GM12878 (cell line): ENCODE results near the gene ZNF467. TPM values are rescaled to one million over a fixed set of nuclear protein-coding genes. Genes with fewer than 3 reads are reported as not detected.

ENCODE experiments used
- ATAC-seq: fragments of 200-7000 bp; cut with Tn5 transposase; 3 replicates; pipeline ENCODE4 v1.9.1; 2020; ENCODE audit warnings: mild to moderate bottlenecking, moderate library complexity
- BruUV-seq: library from RNA; stranded (reverse); fragments of 400-500 nt; replicated peaks from 2 replicates; lab custom pipeline; 2021; lab: Mats Ljungman, UMichigan
- CTCF ChIA-PET: fragments of 300-600 bp; sonication (Branson Sonifier 250); formaldehyde crosslinking; extraction: SDS; loops from one replicate; lab custom pipeline; 2021; ENCODE audit warnings: inconsistent platforms; lab: Yijun Ruan, JAX
- POLR2A ChIA-PET: fragments of 350-600 bp; formaldehyde crosslinking; extraction: SDS; loops from one replicate; lab custom pipeline; 2021; ENCODE audit warnings: inconsistent platforms; lab: Charles Lee
- RAD21 ChIA-PET: fragments of 300-600 bp; sonication (Branson Sonifier 250); formaldehyde crosslinking; loops from one replicate; lab custom pipeline; 2023; ENCODE audit warnings: antibody characterized with exemption; ENCODE audit not compliant: unreplicated experiment; lab: Charles Lee
- SMC1A ChIA-PET: fragments of 300-600 bp; sonication (Branson Sonifier 250); formaldehyde crosslinking; loops from one replicate; lab custom pipeline; 2023; ENCODE audit not compliant: unreplicated experiment, uncharacterized antibody; lab: Charles Lee
- DNase-seq: peaks from one replicate; pipeline ENCODE4 v3.0.0-alpha.2; 2011; ENCODE audit warnings: low read depth, low spot score
- FAIRE-seq: peaks from 3 replicates; lab custom pipeline; 2011; peaks lifted over from hg19 to GRCh38; lab: Jason Lieb, UNC
- H2AFZ ChIP-seq: 2 replicates; pipeline ENCODE4 v1.6.0; 2011; ENCODE audit warnings: low read depth, low read length, control low read depth; ENCODE audit not compliant: control insufficient read depth
- H3K27ac ChIP-seq: 2 replicates; pipeline ENCODE4 v1.5.1; 2011; ENCODE audit warnings: control low read depth; ENCODE audit not compliant: control insufficient read depth, insufficient read depth
- H3K27me3 ChIP-seq, 2 experiments: replicated peaks in 1 of 2; 2 replicates each; pipeline versions ENCODE4 v1.6.0 to v1.6.1; 2011; ENCODE audit warnings: low read length in 1 of 2; ENCODE audit not compliant: control insufficient read depth in 2 of 2, insufficient read depth in 2 of 2
- H3K36me3 ChIP-seq, 2 experiments: 2 replicates each; pipeline ENCODE4 v1.5.1; 2011; ENCODE audit warnings: low read length in 1 of 2; ENCODE audit not compliant: control insufficient read depth in 2 of 2, insufficient read depth in 2 of 2
- H3K4me1 ChIP-seq: 2 replicates; pipeline ENCODE4 v1.6.1; 2011; ENCODE audit warnings: mild to moderate bottlenecking, low read length, moderate library complexity, mixed read lengths; ENCODE audit not compliant: control insufficient read depth, insufficient read depth
- H3K4me2 ChIP-seq: 2 replicates; pipeline ENCODE4 v1.6.0; 2011; ENCODE audit warnings: control low read depth; ENCODE audit not compliant: control insufficient read depth, insufficient read depth
- H3K4me3 ChIP-seq: fragments of 200-600 bp; sonication (generic); 2 replicates; pipeline ENCODE4 v1.5.1; 2016
- H3K79me2 ChIP-seq: 2 replicates; pipeline ENCODE4 v1.6.0; 2011; ENCODE audit warnings: low read length; ENCODE audit not compliant: control insufficient read depth, insufficient read depth
- H3K9ac ChIP-seq: 2 replicates; pipeline ENCODE4 v1.8.0; 2011; ENCODE audit warnings: low read length, control low read depth, mixed read lengths; ENCODE audit not compliant: control insufficient read depth, insufficient read depth
- H3K9me3 ChIP-seq: replicated peaks from 3 replicates; pipeline ENCODE4 v1.5.1; 2011; ENCODE audit warnings: mild to moderate bottlenecking, low read length; ENCODE audit not compliant: control insufficient read depth, insufficient read depth
- H4K20me1 ChIP-seq: 2 replicates; pipeline ENCODE4 v1.6.0; 2011; ENCODE audit not compliant: control insufficient read depth, insufficient read depth
- BHLHE40 ChIP-seq, 2 experiments: fragments of 450-650 bp in 1 of 2; IDR thresholded peaks; 2 replicates each; pipeline ENCODE4 v1.6.1; 2011 to 2017; ENCODE audit warnings: low read depth in 2 of 2, borderline replicate concordance in 1 of 2, improper control_type of control experiment in 1 of 2, low read length in 1 of 2, mild to moderate bottlenecking in 1 of 2
- BRCA1 ChIP-seq: IDR thresholded peaks from 2 replicates; pipeline ENCODE4 v1.6.1; 2011; ENCODE audit warnings: low read depth, low read length, improper control_type of control experiment
- CHD1 ChIP-seq: IDR thresholded peaks from 2 replicates; pipeline ENCODE4 v1.6.1; 2012; ENCODE audit warnings: low read depth, low read length, improper control_type of control experiment
- CHD2 ChIP-seq: IDR thresholded peaks from 2 replicates; pipeline ENCODE4 v1.6.1; 2011; ENCODE audit warnings: low read depth, low read length, improper control_type of control experiment, borderline replicate concordance
- EED ChIP-seq: sonication (generic); IDR thresholded peaks from 2 replicates; pipeline ENCODE4 v1.6.1; 2016; ENCODE audit warnings: antibody characterized with exemption, low read depth
- EGR1 ChIP-seq, 2 experiments: IDR thresholded peaks; 1 replicate in 1 of 2; 2 replicates in 1 of 2; pipeline ENCODE4 v1.6.1; 2011 to 2012; ENCODE audit warnings: low read depth in 2 of 2, low read length in 2 of 2, borderline replicate concordance in 1 of 2, mild to moderate bottlenecking in 1 of 2, moderate library complexity in 1 of 2
- HCFC1 ChIP-seq: fragments of 150-350 bp; IDR thresholded peaks from 2 replicates; pipeline ENCODE4 v1.6.1; 2014; ENCODE audit warnings: low read length
- HDGF ChIP-seq: fragments of 450-650 bp; IDR thresholded peaks from 2 replicates; pipeline ENCODE4 v1.6.1; 2016; ENCODE audit warnings: antibody characterized with exemption
- IKZF2 ChIP-seq, 2 experiments: fragments of 450-650 bp; IDR thresholded peaks; 2 replicates each; pipeline ENCODE4 v1.6.1; 2017; ENCODE audit warnings: mild to moderate bottlenecking in 2 of 2, moderate library complexity in 2 of 2
- JUND ChIP-seq: IDR thresholded peaks from 2 replicates; pipeline ENCODE4 v1.6.1; 2012; ENCODE audit warnings: low read depth, mild to moderate bottlenecking, low read length, improper control_type of control experiment, moderate library complexity
- NBN ChIP-seq: fragments of 450-650 bp; IDR thresholded peaks from 2 replicates; pipeline ENCODE4 v1.6.1; 2016
- NFXL1 ChIP-seq: fragments of 450-650 bp; IDR thresholded peaks from 2 replicates; pipeline ENCODE4 v1.6.1; 2017; ENCODE audit warnings: antibody characterized with exemption, mild to moderate bottlenecking, borderline replicate concordance
- POLR2A ChIP-seq: IDR thresholded peaks from 2 replicates; pipeline ENCODE4 v1.6.1; 2011; ENCODE audit warnings: low read depth, mild to moderate bottlenecking, low read length
- RCOR1 ChIP-seq: conservative IDR thresholded peaks from 2 replicates; pipeline ENCODE4 v1.6.1; 2012; ENCODE audit warnings: low read depth, low read length, improper control_type of control experiment
- TBL1XR1 ChIP-seq: IDR thresholded peaks from 2 replicates; pipeline ENCODE4 v1.6.1; 2012; ENCODE audit warnings: low read depth, low read length, improper control_type of control experiment
- TCF3 ChIP-seq: IDR thresholded peaks from 2 replicates; pipeline ENCODE4 v1.6.1; 2012; ENCODE audit warnings: low read depth, mild to moderate bottlenecking, low read length, borderline replicate concordance; ENCODE audit not compliant: insufficient read depth
- YY1 ChIP-seq: IDR thresholded peaks from 2 replicates; pipeline ENCODE4 v1.6.1; 2011; ENCODE audit warnings: low read depth, mild to moderate bottlenecking, low read length
- ZNF384 ChIP-seq: IDR thresholded peaks from 2 replicates; pipeline ENCODE4 v1.6.1; 2012; ENCODE audit warnings: low read depth, mild to moderate bottlenecking, low read length, improper control_type of control experiment, borderline replicate concordance
- ZSCAN29 ChIP-seq: fragments of 450-650 bp; IDR thresholded peaks from 2 replicates; pipeline ENCODE4 v1.6.1; 2017; ENCODE audit warnings: mild to moderate bottlenecking, moderate library complexity
- ZZZ3 ChIP-seq: IDR thresholded peaks from 2 replicates; pipeline ENCODE4 v1.6.1; 2011; ENCODE audit warnings: low read depth; ENCODE audit not compliant: control insufficient read depth, insufficient read length
- WGBS: methylation state at CpG from one replicate; pipeline ENCODE4 v1.1.6; 2016; ENCODE audit warnings: low lambda C conversion rate; ENCODE audit not compliant: insufficient replicate concordance, insufficient coverage; ENCODE audit errors: missing lambda C conversion rate; 5-methylcytosine and 5-hydroxymethylcytosine counted together
- in situ Hi-C: fragments of 300-500 bp; cut with MboI; formaldehyde crosslinking; loops from 9 replicates; pipeline ENCODE4 v1.14.3; 2018; ENCODE audit warnings: mixed read lengths
- intact Hi-C: fragments of 100-400 bp; cut with micrococcal nuclease; formaldehyde crosslinking; loops from one replicate; pipeline ENCODE4 v1.14.2; 2022; ENCODE audit not compliant: unreplicated experiment
- polyA plus RNA-seq, 11 experiments: library from polyadenylated mRNA; depleted of rRNA in 4 of 11; unstranded in 6 of 11; stranded (reverse) in 5 of 11; fragments of >200 nt; fragmentation: Nextera tagmentation in 4 of 11; fragmentation: Illumina TruSeq in 1 of 11; extraction: Ambion mirVana in 4 of 11; extraction: Trizol in 1 of 11; gene quantifications; 1 replicate in 1 of 11; 2 replicates in 10 of 11; pipeline versions ENCODE4 v1.2.1 to v1.2.3, GENCODE V29; 2011 to 2016; ENCODE audit warnings: inconsistent platforms in 2 of 11, missing spikeins in 2 of 11, low read depth in 1 of 11
- total RNA-seq, 4 experiments: library from RNA; depleted of rRNA in 3 of 4; stranded (reverse); fragments of >200 nt in 3 of 4; fragmentation: Illumina TruSeq in 1 of 4; extraction: Trizol in 1 of 4; gene quantifications; 2 replicates each; pipeline versions ENCODE4 v1.2.1 to v1.2.3, GENCODE V29; 2013 to 2021
- TF ChIP-seq, protein P1 (sequence below): fragments of 450-650 bp; IDR thresholded peaks from 2 replicates; pipeline ENCODE4 v1.6.1; 2017; ENCODE audit warnings: mild to moderate bottlenecking
- TF ChIP-seq, protein P2 (sequence below): fragments of 450-650 bp; IDR thresholded peaks from 2 replicates; pipeline ENCODE4 v1.6.1; 2017; ENCODE audit warnings: antibody characterized with exemption, mild to moderate bottlenecking, moderate library complexity

The ZNF467 gene
- total and polyA plus RNA-seq, 10 of the 15 experiments (the other 5 are each of a cell fraction or from before 2014, with no cell fraction given), result not detected

DNA sequence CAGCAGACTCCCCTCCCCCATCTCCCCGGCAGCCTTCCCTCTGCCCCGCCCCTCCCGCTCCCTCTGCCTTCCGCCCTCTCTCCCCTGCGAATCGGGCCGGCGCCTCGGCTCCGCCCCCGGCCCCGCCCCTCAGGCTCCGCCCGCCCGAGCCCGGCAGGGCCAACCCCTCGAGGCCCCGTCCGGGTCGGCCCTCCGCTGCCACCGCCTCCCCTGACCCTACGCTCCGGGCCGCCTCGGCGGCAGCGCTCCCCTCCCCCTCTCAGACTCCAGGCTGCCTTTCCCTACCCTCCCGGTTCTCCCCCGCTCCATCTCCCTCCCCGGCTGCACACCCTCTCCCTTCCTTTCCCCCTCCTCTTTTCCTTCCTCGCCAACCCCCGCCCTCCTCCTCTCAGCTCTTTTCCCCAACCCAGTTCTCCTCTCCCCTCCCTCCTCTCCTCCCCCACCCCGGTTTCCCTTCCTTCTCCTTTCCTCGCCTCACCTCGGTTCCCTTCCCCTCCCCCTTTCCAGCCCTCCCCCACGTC lies 1.6 kb downstream of the ZNF467 start:
- RAD21 ChIA-PET, result interaction anchor here (0.7 kb wide), 1 partner anchor 28 kb away, joined by 3 read pairs; no protein-coding TSS in a partner anchor
- FAIRE-seq (no peak), ATAC-seq (peak; percentile 100), DNase-seq (peak; percentile 38)
- Histone ChIP-seq H3K36me3 (no peaks in the 10 kb centered on the region), H2AFZ (peak overlapping the region; percentile 86), H3K9me3 (no peaks in the 10 kb centered on the region), H3K4me2 (peak overlapping the region; percentile 69), H3K27me3 (no peaks in the 10 kb centered on the region; a peak in 3 of 4 replicates), H3K27ac (no peak overlapping the region), H3K79me2 (no peaks in the 10 kb centered on the region), H4K20me1 (no peaks in the 10 kb centered on the region; the same call in 1 of the 2 replicates), H3K4me3 (peak overlapping the region; percentile 71; the same call in 1 of the 2 replicates), H3K9ac (no peak overlapping the region; the same call in 1 of the 2 replicates), H3K4me1 (no peaks in the 10 kb centered on the region; the same call in 1 of the 2 replicates)
- intact Hi-C loops, result no loop called here
- WGBS, result no CpG with 5 or more reads among the region's 37 CpGs
- in situ Hi-C loops, result no loop called here
- no TSS peak for BruUV-seq
- SMC1A ChIA-PET, result interaction anchor here (0.8 kb wide), 1 partner anchor 45 kb away, joined by 3 read pairs; no protein-coding TSS in a partner anchor
- CTCF ChIA-PET, result no interaction called here
- POLR2A ChIA-PET, result interaction anchor here (1.0 kb wide), 1 partner anchor 52 kb away, joined by 3 read pairs; no protein-coding TSS in a partner anchor
- TF ChIP-seq BRCA1 (no peak), BHLHE40 (IDR thresholded peaks at IDR 0.05; ENCODE audit: borderline replicate concordance in 1 of 2, low read depth in 2 of 2, low read length in 1 of 2) (0 out of 4 replicates have a peak, but pooled peaks of 1 of the 2 experiments have one; percentile 21), ZNF384 (no peak), EED (no peak), NBN (peak; percentile 56; the same call in 1 of the 2 replicates), ZSCAN29 (no peak), POLR2A (peak; percentile 60), YY1 (0 out of 2 replicates have a peak, but pooled peaks have one; percentile 26), IKZF2 (IDR thresholded peaks at IDR 0.05) (0 out of 4 replicates have a peak, but pooled peaks have one; percentile 17), ZZZ3 (no peak), HCFC1 (no peak), NFXL1 (no peak), JUND (no peak), RCOR1 (no peak), EGR1 (IDR thresholded peaks at IDR 0.05; ENCODE audit: borderline replicate concordance in 1 of 2, low read depth in 2 of 2, low read length in 2 of 2) (0 out of 3 replicates have a peak, but pooled peaks of 1 of the 2 experiments have one; percentile 4), CHD1 (no peak), TCF3 (no peak), HDGF (0 out of 2 replicates have a peak, but pooled peaks have one; percentile 19), CHD2 (peak; percentile 54), TBL1XR1 (no peak)
- TF ChIP-seq, protein P1, sequence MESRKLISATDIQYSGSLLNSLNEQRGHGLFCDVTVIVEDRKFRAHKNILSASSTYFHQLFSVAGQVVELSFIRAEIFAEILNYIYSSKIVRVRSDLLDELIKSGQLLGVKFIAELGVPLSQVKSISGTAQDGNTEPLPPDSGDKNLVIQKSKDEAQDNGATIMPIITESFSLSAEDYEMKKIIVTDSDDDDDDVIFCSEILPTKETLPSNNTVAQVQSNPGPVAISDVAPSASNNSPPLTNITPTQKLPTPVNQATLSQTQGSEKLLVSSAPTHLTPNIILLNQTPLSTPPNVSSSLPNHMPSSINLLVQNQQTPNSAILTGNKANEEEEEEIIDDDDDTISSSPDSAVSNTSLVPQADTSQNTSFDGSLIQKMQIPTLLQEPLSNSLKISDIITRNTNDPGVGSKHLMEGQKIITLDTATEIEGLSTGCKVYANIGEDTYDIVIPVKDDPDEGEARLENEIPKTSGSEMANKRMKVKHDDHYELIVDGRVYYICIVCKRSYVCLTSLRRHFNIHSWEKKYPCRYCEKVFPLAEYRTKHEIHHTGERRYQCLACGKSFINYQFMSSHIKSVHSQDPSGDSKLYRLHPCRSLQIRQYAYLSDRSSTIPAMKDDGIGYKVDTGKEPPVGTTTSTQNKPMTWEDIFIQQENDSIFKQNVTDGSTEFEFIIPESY, result no peak
- TF ChIP-seq, protein P2, sequence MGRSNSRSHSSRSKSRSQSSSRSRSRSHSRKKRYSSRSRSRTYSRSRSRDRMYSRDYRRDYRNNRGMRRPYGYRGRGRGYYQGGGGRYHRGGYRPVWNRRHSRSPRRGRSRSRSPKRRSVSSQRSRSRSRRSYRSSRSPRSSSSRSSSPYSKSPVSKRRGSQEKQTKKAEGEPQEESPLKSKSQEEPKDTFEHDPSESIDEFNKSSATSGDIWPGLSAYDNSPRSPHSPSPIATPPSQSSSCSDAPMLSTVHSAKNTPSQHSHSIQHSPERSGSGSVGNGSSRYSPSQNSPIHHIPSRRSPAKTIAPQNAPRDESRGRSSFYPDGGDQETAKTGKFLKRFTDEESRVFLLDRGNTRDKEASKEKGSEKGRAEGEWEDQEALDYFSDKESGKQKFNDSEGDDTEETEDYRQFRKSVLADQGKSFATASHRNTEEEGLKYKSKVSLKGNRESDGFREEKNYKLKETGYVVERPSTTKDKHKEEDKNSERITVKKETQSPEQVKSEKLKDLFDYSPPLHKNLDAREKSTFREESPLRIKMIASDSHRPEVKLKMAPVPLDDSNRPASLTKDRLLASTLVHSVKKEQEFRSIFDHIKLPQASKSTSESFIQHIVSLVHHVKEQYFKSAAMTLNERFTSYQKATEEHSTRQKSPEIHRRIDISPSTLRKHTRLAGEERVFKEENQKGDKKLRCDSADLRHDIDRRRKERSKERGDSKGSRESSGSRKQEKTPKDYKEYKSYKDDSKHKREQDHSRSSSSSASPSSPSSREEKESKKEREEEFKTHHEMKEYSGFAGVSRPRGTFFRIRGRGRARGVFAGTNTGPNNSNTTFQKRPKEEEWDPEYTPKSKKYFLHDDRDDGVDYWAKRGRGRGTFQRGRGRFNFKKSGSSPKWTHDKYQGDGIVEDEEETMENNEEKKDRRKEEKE, result no peak
